HepG2 (cell line): ENCODE data around the gene RHBDL1. TPM values are rescaled to one million over a fixed set of nuclear protein-coding genes. Genes with fewer than 3 reads are reported as not detected.
A peak's percentile ranks its signal among the peaks of the same experiment; 100 is the strongest.

Experiments
- DDIT3 ChIP-seq: sonication (generic); formaldehyde crosslinking; IDR thresholded peaks from 2 replicates; pipeline ENCODE4 v1.4.0; 2020; ENCODE audit warnings: mild to moderate bottlenecking, missing genetic modification reagents
- E2F1 ChIP-seq: sonication (generic); formaldehyde crosslinking; IDR thresholded peaks from 2 replicates; pipeline ENCODE4 v1.5.0; 2020; ENCODE audit warnings: missing genetic modification reagents
- HDAC1 ChIP-seq: sonication (generic); formaldehyde crosslinking; IDR thresholded peaks from 2 replicates; pipeline ENCODE4 v1.5.1; 2020; ENCODE audit warnings: mild to moderate bottlenecking, missing genetic modification reagents
- PRDM4 ChIP-seq: sonication (generic); formaldehyde crosslinking; IDR thresholded peaks from 2 replicates; pipeline ENCODE4 v1.9.0; 2021; ENCODE audit warnings: missing genetic modification reagents, borderline replicate concordance
- RERE ChIP-seq: IDR thresholded peaks from 2 replicates; pipeline ENCODE4 v1.6.1; 2016; ENCODE audit warnings: low read depth, missing genetic modification reagents, missing compliant biosample characterization
- SP140L ChIP-seq: sonication (generic); formaldehyde crosslinking; IDR thresholded peaks from 2 replicates; pipeline ENCODE4 v1.4.0; 2020; ENCODE audit warnings: missing genetic modification reagents, borderline replicate concordance
- SYNCRIP ChIP-seq: fragments of 200-400 bp; formaldehyde crosslinking; IDR thresholded peaks from 2 replicates; pipeline ENCODE4 v1.6.1; 2018; ENCODE audit warnings: mild to moderate bottlenecking, low read depth, low read length; ENCODE audit not compliant: insufficient read depth
- TAF15 ChIP-seq: fragments of 200-400 bp; formaldehyde crosslinking; IDR thresholded peaks from one replicate; pipeline ENCODE4 v1.6.1; 2018; ENCODE audit warnings: mild to moderate bottlenecking, low read depth, low read length; ENCODE audit not compliant: poor library complexity, severe bottlenecking
- ZFP90 ChIP-seq: sonication (generic); formaldehyde crosslinking; IDR thresholded peaks from 2 replicates; pipeline ENCODE4 v1.8.0; 2022; ENCODE audit warnings: missing genetic modification reagents, mild to moderate bottlenecking, inconsistent platforms, borderline replicate concordance
- ZNF251 ChIP-seq: sonication (generic); formaldehyde crosslinking; IDR thresholded peaks from 2 replicates; pipeline ENCODE4 v1.9.0; 2021; ENCODE audit warnings: mild to moderate bottlenecking, missing genetic modification reagents
- ZNF646 ChIP-seq: sonication (generic); formaldehyde crosslinking; IDR thresholded peaks from 2 replicates; pipeline ENCODE4 v1.9.0; 2021; ENCODE audit warnings: mild to moderate bottlenecking, missing genetic modification reagents
- polyA plus RNA-seq, 8 experiments: library from polyadenylated mRNA; depleted of rRNA in 3 of 8; stranded (reverse) in 7 of 8; unstranded in 1 of 8; fragments of >200 nt; fragmentation: Illumina TruSeq in 4 of 8; extraction: Trizol in 4 of 8; gene quantifications; 2 replicates each; pipeline versions ENCODE4 v1.2.1 to v1.2.3, GENCODE V29; 2011 to 2016; ENCODE audit warnings: low read depth in 4 of 8, missing spikeins in 1 of 8, mixed read lengths in 1 of 8; ENCODE audit not compliant: insufficient read depth in 1 of 8
- total RNA-seq, 5 experiments: library from RNA; depleted of rRNA; stranded (reverse); fragments of >200 nt; fragmentation: Illumina TruSeq; extraction: Trizol; gene quantifications; 2 replicates each; pipeline ENCODE4 v1.2.3, GENCODE V29; 2016; ENCODE audit warnings: low read depth in 1 of 5

RHBDL1 gene
- total and polyA plus RNA-seq, 2 of the 13 experiments (the other 11 are each of a cell fraction or from before 2014, with no cell fraction given): 1.8 to 3.8 TPM

- no peak for TF ChIP-seq RERE (CRISPR knock-in tag)
- TF ChIP-seq SYNCRIP: no peak
- TF ChIP-seq ZNF251 (CRISPR knock-in tag): no peak
- TF ChIP-seq ZNF646 (CRISPR knock-in tag): 0 out of 2 replicates have a peak, but pooled peaks have one; percentile 21
- no peak for TF ChIP-seq SP140L
- TF ChIP-seq DDIT3 (CRISPR knock-in tag): no peak
- TF ChIP-seq TAF15: no peak
- no peak for TF ChIP-seq PRDM4
- no peak for TF ChIP-seq ZFP90 (CRISPR knock-in tag)
- no peak for TF ChIP-seq HDAC1 (CRISPR knock-in tag)
- TF ChIP-seq E2F1 (CRISPR knock-in tag): no peak
These were observed 20.1 kb downstream of the RHBDL1 start (continued) for GRCh38 chr16:695355-696089.
